Upper lobe of left lung (tissue), 4 donors: ENCODE data around the gene PTH2R.

Experiments used
- POLR2A ChIP-seq, 4 donors: fragments of 450-650 bp; IDR thresholded peaks; one replicate each; pipeline ENCODE4 v1.5.1; 2016 to 2017; ENCODE audit warnings: antibody characterized with exemption in 4 of 4, mild to moderate bottlenecking in 2 of 4
- POLR2AphosphoS5 ChIP-seq, 2 donors: sonication (generic); formaldehyde crosslinking; IDR thresholded peaks; one replicate each; pipeline ENCODE4 v1.5.1; 2017; ENCODE audit warnings: antibody characterized with exemption in 2 of 2
- TF ChIP-seq, protein P1 (sequence below), 6 experiments: fragments of 450-650 bp in 4 of 6; fragments of 200-600 bp in 2 of 6; sonication (generic) in 2 of 6; IDR thresholded peaks; one replicate each; pipeline ENCODE4 v1.5.1; 2016 to 2019; ENCODE audit warnings: antibody characterized with exemption in 6 of 6

DNA sequence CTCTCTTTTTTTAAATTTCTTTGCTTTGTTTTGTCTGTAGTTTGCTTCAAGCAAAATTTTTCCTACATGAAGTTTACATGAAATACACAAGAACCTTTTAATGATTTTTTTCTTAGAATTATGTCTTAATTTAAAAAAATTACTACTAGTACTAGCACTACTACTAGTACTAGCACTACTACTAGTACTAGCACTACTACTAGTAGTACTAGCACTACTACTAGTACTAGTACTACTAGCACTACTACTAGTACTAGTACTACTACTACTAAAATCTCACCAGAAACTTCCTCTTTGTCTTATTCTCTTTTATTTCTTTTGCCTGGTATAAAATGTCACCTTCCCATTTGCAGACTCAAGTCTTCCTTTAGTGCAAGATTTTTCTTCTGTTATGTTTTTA lies 71.1 kb downstream of the PTH2R start:
- TF ChIP-seq POLR2AphosphoS5 (IDR thresholded peaks at IDR 0.05) (no peak), POLR2A (IDR thresholded peaks at IDR 0.05) (no peak)
- TF ChIP-seq, protein P1, sequence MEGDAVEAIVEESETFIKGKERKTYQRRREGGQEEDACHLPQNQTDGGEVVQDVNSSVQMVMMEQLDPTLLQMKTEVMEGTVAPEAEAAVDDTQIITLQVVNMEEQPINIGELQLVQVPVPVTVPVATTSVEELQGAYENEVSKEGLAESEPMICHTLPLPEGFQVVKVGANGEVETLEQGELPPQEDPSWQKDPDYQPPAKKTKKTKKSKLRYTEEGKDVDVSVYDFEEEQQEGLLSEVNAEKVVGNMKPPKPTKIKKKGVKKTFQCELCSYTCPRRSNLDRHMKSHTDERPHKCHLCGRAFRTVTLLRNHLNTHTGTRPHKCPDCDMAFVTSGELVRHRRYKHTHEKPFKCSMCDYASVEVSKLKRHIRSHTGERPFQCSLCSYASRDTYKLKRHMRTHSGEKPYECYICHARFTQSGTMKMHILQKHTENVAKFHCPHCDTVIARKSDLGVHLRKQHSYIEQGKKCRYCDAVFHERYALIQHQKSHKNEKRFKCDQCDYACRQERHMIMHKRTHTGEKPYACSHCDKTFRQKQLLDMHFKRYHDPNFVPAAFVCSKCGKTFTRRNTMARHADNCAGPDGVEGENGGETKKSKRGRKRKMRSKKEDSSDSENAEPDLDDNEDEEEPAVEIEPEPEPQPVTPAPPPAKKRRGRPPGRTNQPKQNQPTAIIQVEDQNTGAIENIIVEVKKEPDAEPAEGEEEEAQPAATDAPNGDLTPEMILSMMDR (IDR thresholded peaks at IDR 0.05), result no peak
